K562 (cell line): ENCODE measurements around the gene SF3A2. TPM values are rescaled to one million over a fixed set of nuclear protein-coding genes. Genes with fewer than 3 reads are reported as not detected.
A peak's percentile ranks its signal among the peaks of the same experiment; 100 is the strongest.

ENCODE experiments used
- ATAC-seq: fragments of 200-7000 bp; cut with Tn5 transposase; 3 replicates; pipeline ENCODE4 v1.9.1; 2020; ENCODE audit warnings: moderate library complexity
- BruUV-seq: library from RNA; stranded (reverse); fragments of 400-500 nt; replicated peaks from 2 replicates; lab custom pipeline; 2021; lab: Mats Ljungman, UMichigan
- CTCF ChIA-PET: fragments of 300-600 bp; formaldehyde crosslinking; extraction: SDS; loops from one replicate; lab custom pipeline; 2021; ENCODE audit warnings: low intra/inter-chr PET ratio; lab: Yijun Ruan, JAX
- POLR2A ChIA-PET: fragments of 300-600, 350-650 bp; sonication (Branson Sonifier 250); formaldehyde crosslinking; extraction: SDS; loops from one replicate; lab custom pipeline; 2021; ENCODE audit warnings: antibody characterized with exemption, inconsistent platforms; lab: Yijun Ruan, JAX
- DNase-seq, 4 experiments: peaks; one replicate each; pipeline versions ENCODE4 v3.0.0 to v3.0.0-alpha.2; 2011 to 2018; ENCODE audit warnings: low spot score in 3 of 4, mixed read lengths in 3 of 4; ENCODE audit errors: extremely low read depth in 1 of 4
- FAIRE-seq: peaks from 2 replicates; lab custom pipeline; 2011; peaks lifted over from hg19 to GRCh38; lab: Jason Lieb, UNC
- H2AFZ ChIP-seq: 2 replicates; pipeline ENCODE4 v1.6.0; 2011; ENCODE audit warnings: low read depth, low read length, control low read depth, inconsistent platforms
- H3K27ac ChIP-seq: fragments of 200-600 bp; 3 replicates; pipeline ENCODE4 v1.8.0; 2011; ENCODE audit warnings: low read depth, mild to moderate bottlenecking, control low read depth, inconsistent platforms, low read length, moderate library complexity, mixed read lengths; ENCODE audit errors: extremely low read depth
- H3K27me3 ChIP-seq, 2 experiments: fragments of 300-600 bp in 1 of 2; 2 replicates in 1 of 2; 3 replicates in 1 of 2; pipeline versions ENCODE4 v1.6.0 to v1.8.0; 2011; ENCODE audit warnings: inconsistent platforms in 2 of 2, low read length in 2 of 2, mild to moderate bottlenecking in 1 of 2, mixed read lengths in 1 of 2, moderate library complexity in 1 of 2; ENCODE audit not compliant: control insufficient read depth in 2 of 2, insufficient read depth in 2 of 2
- H3K36me3 ChIP-seq: fragments of 300-600 bp; 3 replicates; pipeline ENCODE4 v1.8.0; 2011; ENCODE audit warnings: mild to moderate bottlenecking, low read length, inconsistent platforms; ENCODE audit not compliant: control insufficient read depth, insufficient read depth
- H3K4me1 ChIP-seq, 2 experiments: fragments of 200-600 bp in 1 of 2; replicated peaks in 1 of 2; 2 replicates in 1 of 2; 3 replicates in 1 of 2; pipeline versions ENCODE4 v1.5.1 to v1.8.0; 2011; ENCODE audit warnings: inconsistent platforms in 2 of 2, low read length in 2 of 2, mild to moderate bottlenecking in 1 of 2, mixed read lengths in 1 of 2, moderate library complexity in 1 of 2; ENCODE audit not compliant: control insufficient read depth in 2 of 2, insufficient read depth in 2 of 2
- H3K4me2 ChIP-seq: 2 replicates; pipeline ENCODE4 v1.6.1; 2011; ENCODE audit warnings: low read length, control low read depth, inconsistent platforms, mixed read lengths; ENCODE audit not compliant: insufficient read depth
- H3K4me3 ChIP-seq: fragments of 200-600 bp; sonication (generic), shearing (Covaris generic); 2 replicates; pipeline ENCODE4 v1.5.1; 2016; ENCODE audit warnings: control low read depth, inconsistent platforms
- H3K79me2 ChIP-seq: fragments of 200-600 bp; 3 replicates; pipeline ENCODE4 v1.8.0; 2011; ENCODE audit warnings: low read length, inconsistent platforms; ENCODE audit not compliant: control insufficient read depth, insufficient read depth
- H3K9ac ChIP-seq, 2 experiments: 2 replicates each; pipeline versions ENCODE4 v1.6.0 to v1.6.1; 2011; ENCODE audit warnings: low read depth in 2 of 2, low read length in 2 of 2, control low read depth in 1 of 2, inconsistent platforms in 1 of 2, mild to moderate bottlenecking in 1 of 2, mixed read lengths in 1 of 2; ENCODE audit not compliant: insufficient read depth in 1 of 2
- H3K9me1 ChIP-seq: one replicate; pipeline ENCODE4 v1.6.0; 2011; ENCODE audit warnings: inconsistent platforms, mild to moderate bottlenecking, low read length, moderate library complexity; ENCODE audit not compliant: control insufficient read depth, insufficient read depth
- H3K9me3 ChIP-seq: replicated peaks from 2 replicates; pipeline ENCODE4 v1.5.1; 2011; ENCODE audit warnings: low read depth, low read length, inconsistent platforms; ENCODE audit not compliant: control insufficient read depth, insufficient read depth
- H4K20me1 ChIP-seq: replicated peaks from 2 replicates; pipeline ENCODE4 v1.6.1; 2011; ENCODE audit warnings: low read length, inconsistent platforms, mixed read lengths; ENCODE audit not compliant: control insufficient read depth, insufficient read depth
- BCOR ChIP-seq: fragments of 450-650 bp; IDR thresholded peaks from 2 replicates; pipeline ENCODE4 v1.6.1; 2016
- IFI16 ChIP-seq: fragments of 250-450 bp; sonication (Bioruptor Pico); IDR thresholded peaks from 2 replicates; pipeline ENCODE4 v2.1.2; 2022; ENCODE audit warnings: mild to moderate bottlenecking, inconsistent platforms
- STAT5B ChIP-seq: fragments of 250-450 bp; sonication (Bioruptor Pico); IDR thresholded peaks from 2 replicates; pipeline ENCODE4 v1.8.0; 2021; ENCODE audit warnings: mild to moderate bottlenecking, inconsistent platforms
- TSC22D4 ChIP-seq: fragments of 450-650 bp; IDR thresholded peaks from 2 replicates; pipeline ENCODE4 v1.6.1; 2016; ENCODE audit warnings: missing genetic modification characterization, missing biosample characterization, control low read depth
- VEZF1 ChIP-seq: fragments of 200-800 bp; sonication (Bioruptor generic); IDR thresholded peaks from 2 replicates; pipeline ENCODE4 v1.6.1; 2017; ENCODE audit warnings: missing genetic modification characterization, missing compliant biosample characterization
- ZBTB7A ChIP-seq: IDR thresholded peaks from 2 replicates; pipeline ENCODE4 v1.6.1; 2011; ENCODE audit warnings: low read depth, mild to moderate bottlenecking, low read length, moderate library complexity, borderline replicate concordance; ENCODE audit not compliant: control insufficient read depth
- ZNF134 ChIP-seq: fragments of 250-450 bp; sonication (Bioruptor Pico); conservative IDR thresholded peaks from 2 replicates; pipeline ENCODE4 v1.4.0; 2020
- WGBS: fragments of 100-300 bp; shearing (Covaris generic); methylation state at CpG from one replicate; pipeline ENCODE4 v1.1.6; 2016; ENCODE audit warnings: low coverage, mixed read lengths; ENCODE audit not compliant: insufficient coverage; ENCODE audit errors: missing lambda C conversion rate; 5-methylcytosine and 5-hydroxymethylcytosine counted together
- in situ Hi-C: fragments of 300-500 bp; cut with MboI; formaldehyde crosslinking; loops from 4 replicates; pipeline ENCODE4 v1.15.0; 2018; ENCODE audit warnings: inconsistent platforms, mixed read lengths
- intact Hi-C: fragments of 100-400 bp; cut with micrococcal nuclease; formaldehyde crosslinking; loops from 2 replicates; pipeline ENCODE4 v1.14.2; 2022
- polyA plus RNA-seq, 8 experiments: library from polyadenylated mRNA; depleted of rRNA in 4 of 8; stranded (reverse) in 5 of 8; unstranded in 3 of 8; fragments of >200 nt; fragmentation: Nextera tagmentation in 2 of 8; fragmentation: Illumina TruSeq in 1 of 8; extraction: Ambion mirVana in 2 of 8; extraction: Trizol in 1 of 8; gene quantifications; 2 replicates each; pipeline versions ENCODE4 v1.2.1 to v1.2.3, GENCODE V29; 2011 to 2014; ENCODE audit warnings: inconsistent platforms in 1 of 8, missing spikeins in 1 of 8
- total RNA-seq, 7 experiments: library from RNA; depleted of rRNA in 6 of 7; stranded (reverse); fragments of >200 nt in 6 of 7; fragmentation: Illumina TruSeq in 2 of 7; extraction: Trizol in 2 of 7; gene quantifications; 2 replicates each; pipeline versions ENCODE4 v1.2.1 to v1.2.3, GENCODE V29; 2011 to 2021; ENCODE audit warnings: low replicate concordance in 1 of 7
- TF ChIP-seq, protein P1 (sequence below): fragments of 250-450 bp; sonication (Bioruptor Pico); IDR thresholded peaks from 2 replicates; pipeline ENCODE4 v1.5.1; 2021; ENCODE audit warnings: mild to moderate bottlenecking
- TF ChIP-seq, protein P2 (sequence below), 3 experiments: fragments of 200-800 bp in 1 of 3; fragments of 250-450 bp in 1 of 3; fragments of 450-650 bp in 1 of 3; sonication (Bioruptor Pico) in 1 of 3; sonication (Bioruptor generic) in 1 of 3; formaldehyde crosslinking in 1 of 3; IDR thresholded peaks; 2 replicates each; pipeline versions ENCODE4 v1.6.1 to v1.8.0; 2016 to 2022; ENCODE audit warnings: mild to moderate bottlenecking in 2 of 3, missing genetic modification characterization in 2 of 3, missing compliant biosample characterization in 1 of 3, moderate library complexity in 1 of 3

SF3A2 gene
- total and polyA plus RNA-seq, 9 of the 15 experiments (the other 6 are each of a cell fraction or from before 2014, with no cell fraction given) = 0.17 to 194 (median 22.8) TPM

DNA sequence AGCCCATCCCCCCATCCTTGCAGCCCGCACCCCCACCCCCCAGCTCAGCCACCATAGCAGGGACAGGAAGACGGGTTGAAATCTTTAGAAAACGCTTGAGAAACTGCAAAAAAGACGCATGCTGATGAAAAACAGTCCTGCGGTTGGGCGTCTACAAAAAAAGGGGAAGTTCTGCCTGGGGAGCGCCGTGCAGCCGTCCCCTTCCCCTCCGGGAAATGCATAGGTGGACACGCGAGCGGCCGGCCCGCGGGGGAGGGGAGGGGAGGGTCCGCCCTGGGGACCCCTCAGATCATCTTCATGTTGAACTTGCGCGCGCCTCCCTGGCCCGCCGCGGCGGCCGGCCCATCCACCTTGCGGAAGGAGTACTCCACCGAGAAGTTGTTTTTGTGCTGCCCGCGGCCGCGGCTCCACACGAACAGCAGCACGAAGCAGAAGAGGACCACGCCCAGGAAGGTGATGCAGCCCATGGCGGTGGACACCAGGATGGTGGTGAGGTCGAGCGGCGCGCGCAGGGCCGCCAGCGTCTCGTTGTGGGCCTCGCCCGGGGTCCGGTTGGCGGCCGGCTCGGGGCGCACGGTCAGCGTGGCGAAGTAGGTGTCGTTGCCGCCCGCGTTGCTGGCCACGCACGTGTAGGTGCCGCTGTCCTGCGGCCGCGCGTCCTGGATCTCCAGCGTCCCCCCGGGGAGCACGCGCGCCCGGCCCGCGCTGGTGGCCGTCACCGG, 53.3 kb downstream of the SF3A2 start:
- Histone ChIP-seq H3K9ac (peak overlapping the region in 1 of 2 experiments; percentile 90; a peak in 2 of 4 replicates), H3K4me3 (peak overlapping the region; percentile 43)
- TF ChIP-seq, protein P1, sequence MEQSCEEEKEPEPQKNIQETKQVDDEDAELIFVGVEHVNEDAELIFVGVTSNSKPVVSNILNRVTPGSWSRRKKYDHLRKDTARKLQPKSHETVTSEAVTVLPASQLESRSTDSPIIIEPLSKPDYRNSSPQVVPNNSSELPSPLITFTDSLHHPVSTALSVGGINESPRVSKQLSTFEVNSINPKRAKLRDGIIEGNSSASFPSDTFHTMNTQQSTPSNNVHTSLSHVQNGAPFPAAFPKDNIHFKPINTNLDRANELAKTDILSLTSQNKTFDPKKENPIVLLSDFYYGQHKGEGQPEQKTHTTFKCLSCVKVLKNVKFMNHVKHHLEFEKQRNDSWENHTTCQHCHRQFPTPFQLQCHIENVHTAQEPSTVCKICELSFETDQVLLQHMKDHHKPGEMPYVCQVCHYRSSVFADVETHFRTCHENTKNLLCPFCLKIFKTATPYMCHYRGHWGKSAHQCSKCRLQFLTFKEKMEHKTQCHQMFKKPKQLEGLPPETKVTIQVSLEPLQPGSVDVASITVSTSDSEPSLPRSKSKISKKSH (CRISPR knock-in tag) = no peak
- peak; percentile 94 for TF ChIP-seq ZBTB7A
- TF ChIP-seq STAT5B (CRISPR knock-in tag) = no peak
- no peak for TF ChIP-seq ZNF134 (CRISPR knock-in tag)
- TF ChIP-seq, protein P2, sequence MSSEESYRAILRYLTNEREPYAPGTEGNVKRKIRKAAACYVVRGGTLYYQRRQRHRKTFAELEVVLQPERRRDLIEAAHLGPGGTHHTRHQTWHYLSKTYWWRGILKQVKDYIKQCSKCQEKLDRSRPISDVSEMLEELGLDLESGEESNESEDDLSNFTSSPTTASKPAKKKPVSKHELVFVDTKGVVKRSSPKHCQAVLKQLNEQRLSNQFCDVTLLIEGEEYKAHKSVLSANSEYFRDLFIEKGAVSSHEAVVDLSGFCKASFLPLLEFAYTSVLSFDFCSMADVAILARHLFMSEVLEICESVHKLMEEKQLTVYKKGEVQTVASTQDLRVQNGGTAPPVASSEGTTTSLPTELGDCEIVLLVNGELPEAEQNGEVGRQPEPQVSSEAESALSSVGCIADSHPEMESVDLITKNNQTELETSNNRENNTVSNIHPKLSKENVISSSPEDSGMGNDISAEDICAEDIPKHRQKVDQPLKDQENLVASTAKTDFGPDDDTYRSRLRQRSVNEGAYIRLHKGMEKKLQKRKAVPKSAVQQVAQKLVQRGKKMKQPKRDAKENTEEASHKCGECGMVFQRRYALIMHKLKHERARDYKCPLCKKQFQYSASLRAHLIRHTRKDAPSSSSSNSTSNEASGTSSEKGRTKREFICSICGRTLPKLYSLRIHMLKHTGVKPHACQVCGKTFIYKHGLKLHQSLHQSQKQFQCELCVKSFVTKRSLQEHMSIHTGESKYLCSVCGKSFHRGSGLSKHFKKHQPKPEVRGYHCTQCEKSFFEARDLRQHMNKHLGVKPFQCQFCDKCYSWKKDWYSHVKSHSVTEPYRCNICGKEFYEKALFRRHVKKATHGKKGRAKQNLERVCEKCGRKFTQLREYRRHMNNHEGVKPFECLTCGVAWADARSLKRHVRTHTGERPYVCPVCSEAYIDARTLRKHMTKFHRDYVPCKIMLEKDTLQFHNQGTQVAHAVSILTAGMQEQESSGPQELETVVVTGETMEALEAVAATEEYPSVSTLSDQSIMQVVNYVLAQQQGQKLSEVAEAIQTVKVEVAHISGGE (CRISPR knock-in tag; IDR thresholded peaks at IDR 0.05) = peak in 1 of 3 experiments; percentile 92; a peak in 2 of 6 replicates
- TF ChIP-seq TSC22D4 (tag) = no peak
- peak; percentile 58; the same call in 1 of the 2 replicates for TF ChIP-seq BCOR
- TF ChIP-seq VEZF1 = peak; percentile 75
- TF ChIP-seq IFI16 = no peak

More for the DNA sequence above, 53.3 kb downstream of the SF3A2 start:
- peaks cover 10 to 51% of the 10 kb centered on the region in 2 experiments for H3K4me1 ChIP-seq
- H3K36me3 ChIP-seq = no peaks in the 10 kb centered on the region
- ChIA-PET CTCF (interaction anchor here (0.6 kb wide), 1 partner anchor 115 kb away, joined by 6 read pairs; no protein-coding TSS in a partner anchor), POLR2A (interaction anchor here (1.0 to 2.6 kb wide), 5 partner anchors 9 to 60 kb away, joined by 3 to 18 read pairs (median 8); no protein-coding TSS in a partner anchor)
- H4K20me1 ChIP-seq = no peaks in the 10 kb centered on the region
- no peaks in the 10 kb centered on the region for H3K9me3 ChIP-seq
- ATAC-seq = peak; percentile 71
- peaks cover 2% of the 10 kb centered on the region for H3K9me1 ChIP-seq
- peak overlapping the region; percentile 62 for H3K4me2 ChIP-seq
- 29% methylated on average over 36 of the region's 74 CpGs for WGBS
- H3K27ac ChIP-seq = peak overlapping the region; percentile 76; the same call in 1 of the 3 replicates
- H3K27me3 ChIP-seq = no peaks in the 10 kb centered on the region
- peak; percentile 52 to 67 (median 56) for DNase-seq
- peak overlapping the region; percentile 87 for H2AFZ ChIP-seq
- FAIRE-seq = peak; percentile 82
- no peaks in the 10 kb centered on the region for H3K79me2 ChIP-seq
- BruUV-seq = TSS peak; percentile 37
- in situ Hi-C loops = no loop called here
- intact Hi-C loops = no loop called here
